Mucosa of rectum (tissue), 2 donors: ENCODE measurements around the gene FBXW2.

Experiments used
- H3K27ac ChIP-seq, 2 donors: one replicate each; pipeline ENCODE4 v1.7.0; 2013; ENCODE audit warnings: inconsistent platforms in 2 of 2, low read depth in 2 of 2, low read length in 2 of 2
- H3K27me3 ChIP-seq, 2 donors: one replicate each; pipeline ENCODE4 v1.7.0; 2013; ENCODE audit warnings: low read length in 2 of 2; ENCODE audit not compliant: control insufficient read depth in 2 of 2, insufficient read depth in 2 of 2
- H3K36me3 ChIP-seq, 2 donors: one replicate each; pipeline ENCODE4 v1.7.0; 2013; ENCODE audit warnings: low read length in 2 of 2; ENCODE audit not compliant: control insufficient read depth in 2 of 2, insufficient read depth in 2 of 2
- H3K4me1 ChIP-seq, 2 donors: one replicate each; pipeline ENCODE4 v1.7.0; 2013; ENCODE audit warnings: low read length in 2 of 2, mild to moderate bottlenecking in 1 of 2; ENCODE audit not compliant: control insufficient read depth in 2 of 2, insufficient read depth in 2 of 2
- H3K4me3 ChIP-seq, 2 donors: one replicate each; pipeline ENCODE4 v1.7.0; 2013; ENCODE audit warnings: low read length in 2 of 2
- H3K9ac ChIP-seq, 2 donors: one replicate each; pipeline ENCODE4 v1.7.0; 2013; ENCODE audit warnings: low read length in 2 of 2, low read depth in 1 of 2, mild to moderate bottlenecking in 1 of 2
- H3K9me3 ChIP-seq, 2 donors: one replicate each; pipeline ENCODE4 v1.7.0; 2013; ENCODE audit warnings: low read length in 2 of 2; ENCODE audit not compliant: control insufficient read depth in 2 of 2
- donor health status: healthy.
- donor health status: Normal muscosa, but diverticular disease.

Gene FBXW2

DNA sequence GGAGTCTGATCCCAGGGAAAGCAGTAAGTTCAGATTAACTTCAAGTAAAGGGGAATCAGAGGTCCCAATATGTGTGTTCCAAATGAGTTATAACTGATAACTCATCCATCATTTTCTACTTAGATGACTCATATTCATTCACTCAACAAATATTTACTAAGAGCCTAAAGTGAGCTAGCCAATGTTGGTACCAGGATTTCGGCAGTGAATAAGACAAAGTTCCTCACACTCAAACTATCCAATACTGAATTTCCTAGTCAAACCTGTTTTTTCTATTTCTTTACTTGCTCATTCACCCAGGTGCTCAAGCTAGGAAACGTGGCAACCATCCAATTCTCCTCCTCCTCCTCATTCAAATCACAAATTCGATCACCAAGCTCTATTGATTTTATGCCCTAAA, 25.8 kb downstream of the FBXW2 start:
- H3K27me3 ChIP-seq, result no peaks in the 10 kb centered on the region
- H3K27ac ChIP-seq, result no peak overlapping the region
- H3K4me3 ChIP-seq, result no peak overlapping the region
- H3K36me3 ChIP-seq, result peaks cover 49 to 58% of the 10 kb centered on the region in 2 donors
- no peaks in the 10 kb centered on the region for H3K4me1 ChIP-seq
- H3K9me3 ChIP-seq, result no peaks in the 10 kb centered on the region
- H3K9ac ChIP-seq, result no peak overlapping the region

DNA sequence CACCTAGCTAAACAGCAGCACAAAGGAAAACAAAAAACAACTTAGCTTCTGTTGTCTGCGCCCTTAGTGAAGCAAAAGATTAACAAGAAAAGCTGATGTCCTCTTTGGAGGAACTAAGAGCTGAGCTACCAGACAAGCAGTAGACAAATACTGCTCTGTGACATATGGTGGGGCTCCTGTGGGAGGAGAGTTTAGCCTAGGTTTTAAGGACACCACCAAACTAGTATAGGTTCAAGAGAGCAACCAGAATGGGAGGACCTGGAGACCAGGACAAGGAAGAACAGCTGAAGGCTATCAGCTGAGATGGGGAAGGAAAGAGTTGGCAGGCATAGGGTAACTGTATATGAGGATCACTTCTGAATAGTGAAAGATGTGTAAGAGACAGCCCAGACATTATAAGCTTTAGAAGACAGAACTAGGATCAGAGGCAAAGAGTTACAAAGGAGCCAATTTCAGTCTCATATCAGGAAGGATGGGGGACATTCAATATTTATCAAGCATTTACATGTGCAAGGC, 27.2 kb downstream of the FBXW2 start:
- Histone ChIP-seq H3K36me3 (peaks cover 51 to 59% of the 10 kb centered on the region in 2 donors), H3K4me3 (no peak overlapping the region), H3K9ac (no peak overlapping the region), H3K27ac (no peak overlapping the region), H3K27me3 (no peaks in the 10 kb centered on the region), H3K9me3 (no peaks in the 10 kb centered on the region), H3K4me1 (no peaks in the 10 kb centered on the region)

DNA sequence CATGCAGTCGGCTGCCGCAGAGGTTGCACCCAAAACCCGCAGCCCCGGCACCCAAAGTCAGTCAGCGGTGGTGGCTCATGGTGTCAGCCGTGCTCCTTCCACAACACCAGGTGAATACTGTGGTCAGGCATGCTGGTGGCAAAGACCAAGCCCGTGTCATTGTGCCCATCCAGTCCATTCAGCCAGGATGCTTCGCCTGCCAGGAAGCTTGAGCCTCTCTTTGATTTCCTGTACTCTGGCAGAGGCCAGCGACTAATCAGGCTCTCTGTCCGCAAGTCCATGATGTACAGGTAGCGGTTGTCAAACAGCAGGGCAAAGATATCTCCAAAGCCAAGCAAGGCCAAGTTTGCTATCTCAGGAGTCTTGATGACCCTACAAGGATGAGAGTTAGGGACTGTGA, 28.7 kb downstream of the FBXW2 start:
- Histone ChIP-seq H3K9me3 (no peaks in the 10 kb centered on the region), H3K27ac (no peak overlapping the region), H3K36me3 (peaks cover 47 to 54% of the 10 kb centered on the region in 2 donors), H3K27me3 (no peaks in the 10 kb centered on the region), H3K4me3 (no peak overlapping the region), H3K4me1 (no peaks in the 10 kb centered on the region), H3K9ac (no peak overlapping the region)

DNA sequence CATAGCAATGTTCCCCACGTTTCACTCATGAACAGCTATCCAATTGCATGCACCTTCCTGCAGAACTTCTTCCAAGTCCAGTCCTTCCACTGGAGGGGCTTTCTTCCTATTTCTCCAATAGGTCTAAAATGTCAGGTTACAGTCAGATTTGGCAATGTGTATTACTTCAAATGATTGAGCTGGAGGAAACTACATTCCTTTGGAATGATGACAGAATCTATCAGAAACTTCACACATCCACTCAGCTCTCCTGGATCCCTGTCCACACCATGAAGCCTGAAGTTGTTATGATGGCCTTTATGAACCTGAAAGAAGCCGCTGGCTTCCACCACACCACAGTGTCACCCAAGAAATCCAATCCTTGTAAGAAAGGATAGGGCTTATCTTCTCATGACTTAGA, 32.2 kb downstream of the FBXW2 start:
- H3K9ac ChIP-seq, result no peak overlapping the region
- H3K9me3 ChIP-seq, result no peaks in the 10 kb centered on the region
- no peaks in the 10 kb centered on the region for H3K4me1 ChIP-seq
- H3K36me3 ChIP-seq, result peaks cover 40 to 41% of the 10 kb centered on the region in 2 donors
- H3K27me3 ChIP-seq, result no peaks in the 10 kb centered on the region
- no peak overlapping the region for H3K27ac ChIP-seq
- no peak overlapping the region for H3K4me3 ChIP-seq

DNA sequence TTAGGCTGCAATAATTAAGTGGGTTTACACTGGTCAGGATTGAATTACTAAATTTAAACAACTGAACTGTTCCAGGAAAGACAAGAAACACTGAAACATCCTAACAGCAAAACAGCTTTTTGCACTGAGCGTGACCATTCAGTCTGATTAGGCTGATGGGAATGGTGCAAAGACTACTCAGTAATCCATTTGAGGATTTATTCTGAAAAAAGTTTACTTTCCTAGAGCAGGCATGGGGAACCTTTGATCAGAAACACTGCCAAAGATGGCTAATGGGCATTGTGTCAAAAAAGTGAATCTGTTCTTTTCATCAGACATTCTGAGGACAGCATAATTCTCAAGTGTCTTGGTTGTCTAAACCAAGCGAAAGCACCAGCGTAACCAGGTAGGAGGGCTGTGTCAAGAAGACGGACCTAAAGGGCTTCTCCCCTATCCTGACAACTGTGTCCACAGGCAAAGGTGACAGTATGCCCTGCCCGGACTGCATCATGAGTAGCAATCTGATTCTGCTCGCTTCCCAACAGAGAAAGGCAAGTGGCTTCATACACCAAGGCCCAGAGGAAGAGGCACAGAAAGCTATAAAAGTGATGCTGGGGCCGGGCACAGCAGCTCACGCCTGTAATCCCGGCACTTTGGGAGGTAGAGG, 33.3 kb downstream of the FBXW2 start:
- H3K4me3 ChIP-seq, result no peak overlapping the region
- peaks cover 36 to 40% of the 10 kb centered on the region in 2 donors for H3K36me3 ChIP-seq
- no peaks in the 10 kb centered on the region for H3K9me3 ChIP-seq
- H3K27ac ChIP-seq, result no peak overlapping the region
- H3K9ac ChIP-seq, result no peak overlapping the region
- H3K27me3 ChIP-seq, result no peaks in the 10 kb centered on the region
- no peaks in the 10 kb centered on the region for H3K4me1 ChIP-seq

DNA sequence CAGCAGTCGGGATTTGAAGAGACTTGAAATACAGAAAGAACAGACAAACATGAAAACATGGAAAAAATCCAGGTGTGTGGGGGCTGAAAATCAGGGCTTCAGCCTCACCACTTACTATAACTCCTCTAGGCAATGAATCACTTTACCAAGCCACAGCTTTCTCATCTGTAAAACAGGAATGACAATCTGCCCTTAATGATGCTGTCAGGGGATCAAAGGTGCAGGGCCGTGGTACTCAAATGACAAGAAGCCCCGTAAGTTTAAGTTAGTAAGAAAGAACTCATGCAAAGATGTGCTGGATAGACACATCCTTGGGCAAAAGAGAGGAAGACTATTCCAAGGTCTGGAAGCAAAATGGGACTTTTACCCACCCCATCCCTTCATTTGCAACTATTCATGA, 34.7 kb downstream of the FBXW2 start:
- H3K4me3 ChIP-seq, result no peak overlapping the region
- H3K9me3 ChIP-seq, result no peaks in the 10 kb centered on the region
- H3K9ac ChIP-seq, result no peak overlapping the region
- peaks cover 23 to 29% of the 10 kb centered on the region in 2 donors for H3K36me3 ChIP-seq
- H3K27ac ChIP-seq, result no peak overlapping the region
- no peaks in the 10 kb centered on the region for H3K27me3 ChIP-seq
- H3K4me1 ChIP-seq, result no peaks in the 10 kb centered on the region

DNA sequence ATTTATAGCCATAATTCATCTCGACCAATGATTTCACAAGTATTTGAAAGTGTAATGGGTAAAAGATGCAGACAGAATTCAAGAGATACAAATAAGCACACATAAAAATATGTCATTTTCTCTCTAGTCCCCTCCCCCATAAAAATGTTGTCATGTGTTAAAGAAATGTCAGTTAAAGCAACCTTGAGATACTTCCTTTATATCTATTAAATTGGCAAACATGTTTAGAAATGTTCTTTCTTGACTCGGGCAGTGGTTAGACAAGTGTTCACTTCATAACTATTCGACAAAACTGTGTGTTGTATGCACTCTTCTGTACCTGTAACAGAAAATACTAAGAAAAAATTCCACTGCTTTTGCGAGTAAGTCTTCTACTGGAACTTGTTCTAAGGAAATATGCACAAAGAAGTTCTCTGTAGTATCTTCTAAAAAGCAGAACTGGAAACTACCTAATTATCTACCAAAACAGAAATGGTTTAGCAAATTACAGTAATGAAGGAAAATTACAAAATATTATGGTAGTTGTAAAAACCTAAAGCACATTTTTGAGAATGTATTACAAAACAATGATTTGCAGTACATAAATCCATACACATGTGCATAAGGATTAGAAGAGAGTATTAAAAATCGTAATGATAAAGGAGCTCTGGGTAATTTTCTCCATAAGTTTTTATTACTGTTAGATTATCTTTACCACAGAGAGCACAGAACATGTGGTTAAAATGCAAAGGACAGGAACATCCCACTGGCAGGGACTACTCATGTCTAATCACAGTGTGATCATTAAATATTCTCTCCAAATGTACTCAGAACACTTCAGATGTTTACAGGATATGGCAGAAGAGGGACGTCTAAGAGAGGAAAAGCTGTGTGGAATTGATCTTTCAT, 35.9 kb downstream of the FBXW2 start:
- Histone ChIP-seq H3K36me3 (peaks cover 12 to 16% of the 10 kb centered on the region in 2 donors), H3K4me1 (no peaks in the 10 kb centered on the region), H3K9me3 (no peaks in the 10 kb centered on the region), H3K27ac (no peak overlapping the region), H3K27me3 (no peaks in the 10 kb centered on the region), H3K4me3 (no peak overlapping the region), H3K9ac (no peak overlapping the region)

DNA sequence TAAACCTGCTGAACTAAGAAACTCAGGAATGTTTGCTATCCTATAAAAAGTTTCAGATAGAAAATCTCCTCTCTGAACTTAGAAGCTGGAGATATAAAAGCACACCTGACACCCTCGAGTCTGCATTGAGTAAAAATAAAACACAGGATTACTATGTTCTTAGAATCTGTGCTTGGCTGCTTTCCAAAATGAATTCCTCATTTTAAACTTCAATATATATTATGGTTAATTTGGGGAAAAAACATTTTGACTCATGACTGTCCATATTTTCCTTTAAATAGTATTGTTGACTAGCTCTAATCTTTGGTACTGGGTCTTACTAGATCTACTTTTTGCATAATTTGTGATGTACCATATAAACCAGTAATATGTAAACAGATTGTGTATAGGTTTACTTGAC, 36.7 kb downstream of the FBXW2 start:
- Histone ChIP-seq H3K9ac (no peak overlapping the region), H3K27me3 (no peaks in the 10 kb centered on the region), H3K36me3 (peaks cover 11 to 14% of the 10 kb centered on the region in 2 donors), H3K4me1 (no peaks in the 10 kb centered on the region), H3K4me3 (no peak overlapping the region), H3K27ac (no peak overlapping the region), H3K9me3 (no peaks in the 10 kb centered on the region)

DNA sequence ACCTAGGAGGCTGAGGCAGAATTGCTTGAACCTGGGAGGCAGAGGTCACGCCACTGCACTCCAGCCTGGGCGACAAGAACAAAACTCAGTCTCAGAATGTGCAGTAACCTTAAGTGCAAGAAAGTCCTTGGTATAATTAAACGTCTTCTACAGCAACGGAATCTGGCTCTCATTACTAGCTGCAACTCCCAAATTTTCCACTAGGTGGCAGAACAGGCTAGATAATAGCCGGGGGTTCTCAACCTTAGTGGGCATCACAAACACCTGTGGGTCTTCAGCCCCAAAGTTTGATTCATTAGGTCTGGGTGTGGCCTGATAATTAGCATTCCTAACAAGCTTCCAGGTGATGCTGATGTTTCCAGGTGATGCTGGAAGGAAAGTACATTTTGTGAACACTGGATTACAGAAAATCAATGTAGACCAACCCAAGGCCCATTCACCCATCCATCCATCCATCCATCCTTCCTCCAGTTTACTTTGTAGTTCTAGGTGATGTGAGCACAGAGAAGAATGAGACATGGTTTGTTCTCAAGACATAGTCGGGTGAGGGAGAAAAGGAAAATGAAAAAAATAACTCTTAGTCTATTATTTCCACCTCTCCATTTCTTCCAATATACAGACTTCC, 37.3 kb downstream of the FBXW2 start:
- Histone ChIP-seq H3K36me3 (peaks cover 8 to 11% of the 10 kb centered on the region in 2 donors), H3K9ac (no peak overlapping the region), H3K27me3 (no peaks in the 10 kb centered on the region), H3K4me1 (no peaks in the 10 kb centered on the region), H3K9me3 (no peaks in the 10 kb centered on the region), H3K27ac (no peak overlapping the region), H3K4me3 (no peak overlapping the region)

DNA sequence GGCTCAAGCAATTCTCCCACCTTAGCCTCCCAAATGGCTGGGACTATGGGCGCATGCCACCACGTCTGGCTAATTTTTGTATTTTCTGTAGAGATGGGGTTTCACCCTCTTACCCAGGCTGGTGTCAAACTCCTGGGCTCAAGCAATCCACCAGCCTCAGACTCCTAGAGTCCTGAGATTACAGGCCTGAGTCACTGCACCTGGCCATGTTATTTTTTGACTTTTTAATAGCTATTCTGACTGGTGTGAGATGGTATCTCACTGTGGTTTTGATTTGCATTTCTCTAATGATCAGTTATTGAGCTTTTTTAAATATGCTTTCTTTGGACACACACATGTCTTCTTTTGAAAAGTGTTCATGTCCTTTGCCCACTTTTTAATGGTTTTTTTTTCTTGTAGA, 38.2 kb downstream of the FBXW2 start:
- H3K9me3 ChIP-seq, result no peaks in the 10 kb centered on the region
- no peaks in the 10 kb centered on the region for H3K4me1 ChIP-seq
- H3K27me3 ChIP-seq, result no peaks in the 10 kb centered on the region
- H3K36me3 ChIP-seq, result peaks cover 7 to 10% of the 10 kb centered on the region in 2 donors
- H3K9ac ChIP-seq, result no peak overlapping the region
- no peak overlapping the region for H3K27ac ChIP-seq
- H3K4me3 ChIP-seq, result no peak overlapping the region
